Measurements from ENCODE around the gene WWOX.
"Not testable (repeated sequence)": the region's sequence is repeated elsewhere in the genome, so short reads cannot be mapped to it uniquely, and the experiment has no call there.

The WWOX gene

DNA sequence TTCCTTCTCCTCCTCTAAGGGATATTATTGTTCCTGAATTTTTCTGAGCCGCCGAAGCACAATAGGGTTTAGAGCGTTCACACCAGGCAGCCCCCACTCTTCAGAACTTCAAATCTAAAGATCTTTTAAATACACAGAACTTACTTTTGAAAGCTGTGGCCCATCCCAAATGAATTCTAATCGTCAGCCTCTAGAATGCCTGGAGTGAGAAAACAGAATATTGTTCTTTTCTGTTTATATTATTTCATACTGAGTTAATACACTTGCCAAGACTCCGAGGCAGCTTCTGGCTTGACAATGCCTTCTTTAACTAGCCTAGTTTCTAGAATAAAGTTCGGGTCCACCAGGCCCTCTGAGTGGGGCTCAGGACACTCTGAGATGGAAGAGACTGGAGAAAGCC lies 405.6 kb downstream of the WWOX start:
- DNase-seq: no peak

- DNase-seq: peak; percentile 14
Measured at GRCh38 chr16:78505544-78506366, 406.3 kb downstream of the WWOX start.

GRCh38 chr16:78506367-78507193 lies 407.1 kb downstream of the WWOX start:
- DNase-seq: no peak

- DNase-seq: no peak
Measured at GRCh38 chr16:78507576-78507975, 408.1 kb downstream of the WWOX start.

DNA sequence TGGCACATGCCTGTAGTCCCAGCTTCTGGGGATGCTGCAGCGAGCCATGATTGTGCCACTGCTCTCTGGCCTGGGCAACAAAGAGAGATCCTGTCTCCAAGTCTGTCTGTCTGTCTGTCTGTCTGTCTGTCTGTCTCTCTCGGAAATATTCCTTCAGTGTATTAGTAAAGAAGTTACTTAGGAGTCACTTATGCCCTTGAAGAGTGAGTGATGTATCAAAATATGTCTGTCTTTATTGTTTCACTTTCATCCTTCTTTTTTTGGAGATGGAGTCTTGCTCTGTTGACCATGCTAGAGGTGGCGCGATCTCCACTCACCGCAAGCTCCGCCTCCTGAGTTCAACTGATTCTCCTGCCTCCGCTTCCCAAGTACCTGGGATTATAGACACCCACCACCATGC lies 410.5 kb downstream of the WWOX start:
- no peak for DNase-seq

- DNase-seq: no peak
Measured at GRCh38 chr16:78510496-78510895, 411.0 kb downstream of the WWOX start.

DNA sequence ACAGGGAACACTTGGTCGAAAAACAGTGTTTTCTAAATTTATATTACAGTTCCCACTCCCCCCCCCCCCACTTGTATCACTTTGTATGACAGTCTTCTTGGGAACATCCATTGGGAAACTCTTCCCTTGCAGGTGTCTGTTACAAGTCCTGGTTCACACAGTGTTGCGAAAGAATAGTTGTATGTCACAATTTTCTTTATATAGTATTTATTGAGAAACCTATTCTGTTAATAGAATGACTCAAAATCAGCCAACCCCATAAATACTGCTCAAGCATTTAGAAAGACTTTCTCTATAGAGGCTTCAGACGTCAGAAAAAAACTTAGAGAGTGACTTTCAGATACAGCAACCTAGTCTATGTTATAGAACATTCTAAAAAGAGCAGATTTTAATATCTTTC lies 414.4 kb downstream of the WWOX start:
- no peak for DNase-seq

DNA sequence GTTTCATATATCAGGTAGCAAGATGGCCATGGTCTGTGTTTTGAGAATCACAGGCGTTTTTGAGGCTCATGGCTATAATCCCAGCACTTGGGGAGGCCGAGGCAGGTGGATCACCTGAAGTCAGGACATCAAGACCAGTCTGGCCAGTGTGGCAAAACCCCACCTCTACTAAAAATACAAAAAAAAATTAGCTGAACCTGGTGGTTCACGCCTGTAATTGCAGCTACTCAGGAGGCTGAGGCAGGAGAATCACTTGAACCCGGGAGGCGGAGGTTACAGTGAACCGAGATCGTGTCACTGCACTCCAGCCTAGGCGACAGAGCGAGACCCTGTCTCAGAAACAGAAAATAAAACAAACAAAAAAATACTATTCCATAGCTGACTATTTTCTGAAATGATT lies 415.4 kb downstream of the WWOX start:
- DNase-seq: not testable (repeated sequence)

DNA sequence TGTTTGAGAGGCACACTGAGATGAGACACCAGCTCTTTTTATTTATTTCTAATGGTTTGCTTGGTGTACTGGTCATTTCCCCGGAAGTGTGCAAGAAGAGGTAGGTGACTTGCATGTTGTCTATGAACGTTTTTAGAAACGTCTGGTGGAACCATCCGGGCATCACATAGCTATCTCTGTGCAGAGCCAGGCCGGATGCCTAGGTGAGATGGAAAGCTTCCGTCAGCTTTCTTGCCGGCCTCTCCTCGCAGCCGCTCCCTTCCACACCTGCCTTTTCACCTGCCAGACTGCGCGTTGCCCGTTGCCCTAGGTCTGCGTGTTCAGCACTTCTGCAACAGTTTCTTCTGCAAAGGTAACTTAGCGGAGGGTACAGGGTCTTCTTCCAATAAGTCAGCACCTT lies 416.0 kb downstream of the WWOX start:
- no peak for DNase-seq

GRCh38 chr16:78516006-78516736 lies 416.7 kb downstream of the WWOX start:
- no peak for DNase-seq

- DNase-seq: no peak
Measured at GRCh38 chr16:78519896-78520295, 420.4 kb downstream of the WWOX start.

GRCh38 chr16:78520470-78520869 lies 421.0 kb downstream of the WWOX start:
- no peak for DNase-seq

GRCh38 chr16:78522327-78522726 lies 422.9 kb downstream of the WWOX start:
- DNase-seq: no peak

DNA sequence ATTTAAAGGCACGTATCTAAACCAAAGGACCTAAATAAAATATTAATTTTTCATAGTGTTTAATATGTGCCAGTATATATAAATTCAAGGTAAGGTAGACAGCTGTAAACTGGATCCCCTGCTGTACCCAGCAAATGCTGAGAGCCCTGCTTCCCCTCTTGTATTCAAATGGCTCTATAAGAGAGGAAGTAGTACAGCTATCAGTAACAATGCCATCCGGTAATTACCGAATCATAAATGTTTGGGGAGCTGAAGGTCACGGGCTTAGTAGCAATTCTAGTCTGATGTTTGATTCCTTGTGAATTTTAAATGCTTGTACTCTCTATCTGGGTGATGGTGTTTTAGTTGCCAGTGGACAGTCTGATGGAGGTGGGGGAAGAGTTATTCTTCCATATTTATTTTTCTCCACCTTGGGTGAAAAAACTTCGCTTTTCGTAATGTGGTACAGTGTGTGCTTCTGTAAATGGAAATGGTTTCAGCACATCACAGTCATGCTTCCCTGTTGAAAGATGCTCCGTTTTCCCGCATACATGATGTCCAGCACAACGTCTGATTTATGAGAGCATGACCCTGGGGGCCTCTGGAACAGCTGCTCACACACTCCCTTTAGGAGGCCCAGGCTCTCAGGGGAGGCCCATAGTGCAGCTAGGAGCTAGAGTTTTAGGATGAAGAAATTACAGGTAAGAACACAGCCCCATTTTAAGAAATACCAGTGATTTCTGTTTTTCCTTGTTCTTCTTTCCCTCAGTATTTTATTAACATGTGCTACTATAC lies 423.9 kb downstream of the WWOX start:
- no peak for DNase-seq

DNA sequence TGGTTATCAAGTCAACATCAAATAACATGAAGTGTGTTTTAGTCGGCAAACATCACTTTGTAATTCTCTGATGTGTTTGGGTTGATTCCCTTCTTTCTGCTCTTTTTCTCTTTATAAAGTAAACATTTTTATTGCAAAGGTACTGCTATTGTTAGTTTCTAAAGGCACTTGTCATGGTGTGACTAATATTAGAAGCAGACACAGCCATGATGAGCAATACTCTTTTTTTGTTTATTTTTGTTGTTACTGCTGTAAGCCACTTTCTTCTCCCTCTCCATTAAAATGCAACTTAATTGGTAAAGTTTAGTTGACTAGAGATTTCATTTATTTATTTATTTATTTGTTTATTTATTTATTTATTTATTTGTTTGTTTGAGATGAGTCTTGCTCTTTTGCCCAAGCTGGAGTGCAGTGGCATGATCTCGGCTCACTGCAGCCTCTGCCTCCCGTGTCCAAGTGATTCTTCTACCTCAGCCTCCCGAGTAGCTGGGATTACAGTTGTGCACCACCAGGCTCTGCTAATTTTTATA lies 424.7 kb downstream of the WWOX start:
- no peak for DNase-seq

DNA sequence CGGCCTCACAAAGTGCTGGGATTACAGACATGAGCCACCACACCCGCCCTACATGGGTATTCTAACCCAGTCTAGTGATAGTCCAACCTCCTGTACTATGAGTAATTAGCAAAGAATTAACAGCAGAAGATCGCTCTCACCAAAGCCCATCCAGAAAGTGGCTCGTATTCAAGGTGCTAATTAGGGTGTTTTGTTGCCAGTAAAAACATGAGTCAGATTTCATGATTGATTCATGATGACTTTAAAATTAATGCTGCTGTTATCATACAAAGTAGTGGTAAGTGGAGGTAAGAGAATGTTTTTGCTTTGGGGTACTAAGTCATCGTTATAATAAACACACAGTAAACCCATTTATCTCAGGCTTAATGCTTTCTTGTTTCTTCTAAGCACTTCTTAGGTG lies 428.8 kb downstream of the WWOX start:
- DNase-seq: no peak

- no peak for DNase-seq
Measured at GRCh38 chr16:78529881-78530280, 430.4 kb downstream of the WWOX start.

GRCh38 chr16:78530283-78530682 lies 430.8 kb downstream of the WWOX start:
- DNase-seq: no peak

GRCh38 chr16:78535098-78535497 lies 435.6 kb downstream of the WWOX start:
- no peak for DNase-seq

DNA sequence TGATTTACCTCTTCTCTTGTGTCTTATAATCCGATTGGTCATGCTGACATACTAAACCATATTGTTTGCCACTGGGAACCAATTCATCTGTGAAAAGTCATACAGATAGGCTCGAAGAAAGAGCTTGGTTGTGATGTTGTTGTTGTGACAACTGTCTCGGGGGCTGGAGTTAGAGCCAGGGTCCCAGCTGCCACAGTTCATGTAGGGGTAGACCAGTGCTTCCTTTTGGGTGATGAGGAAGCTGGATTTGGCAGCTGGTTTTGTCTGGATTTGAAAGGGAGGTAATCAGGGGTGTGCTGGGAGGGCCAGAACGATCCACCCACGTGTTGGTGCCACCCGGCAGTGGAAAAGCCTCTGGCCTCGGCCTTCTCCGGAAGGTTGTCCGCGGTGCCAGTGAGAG lies 438.1 kb downstream of the WWOX start:
- DNase-seq: no peak

- no peak for DNase-seq
Measured at GRCh38 chr16:78538292-78538691, 438.8 kb downstream of the WWOX start.

- DNase-seq: no peak
Measured at GRCh38 chr16:78538919-78539318, 439.5 kb downstream of the WWOX start.
